GM15510 (cell line): ENCODE measurements around the gene ITPRID2.

ENCODE experiments used
- POLR2A ChIP-seq: IDR thresholded peaks from 3 replicates; pipeline ENCODE4 v1.6.1; 2011; ENCODE audit warnings: borderline replicate concordance; ENCODE audit not compliant: insufficient read length; ENCODE audit errors: extremely low read depth

The ITPRID2 gene

GRCh38 chr2:181923121-181923520 lies 31.6 kb downstream of the ITPRID2 start:
- TF ChIP-seq POLR2A, result no peak

- TF ChIP-seq POLR2A, result no peak
Observed at GRCh38 chr2:181924336-181924735, 32.8 kb downstream of the ITPRID2 start.

- TF ChIP-seq POLR2A, result no peak
Observed at GRCh38 chr2:181934694-181935093, 43.2 kb downstream of the ITPRID2 start.

- no peak for TF ChIP-seq POLR2A
Observed at GRCh38 chr2:181937473-181937872, 45.9 kb downstream of the ITPRID2 start.

- no peak for TF ChIP-seq POLR2A
Observed at GRCh38 chr2:181943411-181944124, 52.0 kb downstream of the ITPRID2 start.

- TF ChIP-seq POLR2A, result no peak
Observed at GRCh38 chr2:181944164-181944913, 52.8 kb downstream of the ITPRID2 start.

GRCh38 chr2:181944914-181945291 lies 53.4 kb downstream of the ITPRID2 start:
- TF ChIP-seq POLR2A, result no peak

- no peak for TF ChIP-seq POLR2A
Observed at GRCh38 chr2:181946444-181947127, 55.1 kb downstream of the ITPRID2 start.

GRCh38 chr2:181947273-181947672 lies 55.7 kb downstream of the ITPRID2 start:
- no peak for TF ChIP-seq POLR2A

GRCh38 chr2:181948227-181948626 lies 56.7 kb downstream of the ITPRID2 start:
- TF ChIP-seq POLR2A, result no peak

- TF ChIP-seq POLR2A, result no peak
Observed at GRCh38 chr2:181949047-181949446, 57.5 kb downstream of the ITPRID2 start.

- TF ChIP-seq POLR2A, result no peak
Observed at GRCh38 chr2:181952404-181953226, 61.1 kb downstream of the ITPRID2 start.

- TF ChIP-seq POLR2A, result no peak
Observed at GRCh38 chr2:181953881-181954537, 62.5 kb downstream of the ITPRID2 start.

GRCh38 chr2:181954538-181954883 lies 63.0 kb downstream of the ITPRID2 start:
- TF ChIP-seq POLR2A, result no peak
